B cell (primary cell): ENCODE results near the gene TNP2. TPM values are rescaled to one million over a fixed set of nuclear protein-coding genes. Genes with fewer than 3 reads are reported as not detected.

ENCODE experiments used
- ATAC-seq: fragments of 200-7000 bp; cut with Tn5 transposase; one replicate; pipeline ENCODE4 v1.10.0; 2021; ENCODE audit warnings: low read depth, mild to moderate bottlenecking, moderate number of reproducible peaks, moderate library complexity
- CTCF ChIA-PET: fragments of 350-600 bp; sonication (Branson Sonifier 250); formaldehyde crosslinking; loops from one replicate; lab custom pipeline; 2021; ENCODE audit warnings: antibody characterized with exemption, inconsistent platforms; lab: Charles Lee
- POLR2A ChIA-PET: fragments of 350-600 bp; sonication (Branson Sonifier 250); formaldehyde crosslinking; loops from one replicate; lab custom pipeline; 2021; ENCODE audit warnings: antibody characterized with exemption; lab: Charles Lee
- DNase-seq: peaks from one replicate; pipeline ENCODE4 v3.0.0; 2013
- H2AFZ ChIP-seq: 2 replicates; pipeline ENCODE4 v1.6.1; 2012; ENCODE audit warnings: mild to moderate bottlenecking, low read depth, low read length; ENCODE audit not compliant: insufficient read depth, poor library complexity, severe bottlenecking
- H3K27ac ChIP-seq, 2 donors: 1 replicate in 1 of 2; 2 replicates in 1 of 2; pipeline ENCODE4 v1.5.1; 2012 to 2013; ENCODE audit warnings: low read length in 2 of 2, mild to moderate bottlenecking in 2 of 2, moderate library complexity in 1 of 2
- H3K27me3 ChIP-seq, 4 experiments: fragments of 200-600 bp in 1 of 4; sonication (generic) in 1 of 4; replicated peaks in 1 of 4; 1 replicate in 2 of 4; 2 replicates in 2 of 4; pipeline versions ENCODE4 v1.6.1 to v1.7.0; 2013 to 2016; ENCODE audit warnings: low read length in 3 of 4, mild to moderate bottlenecking in 2 of 4, mixed read lengths in 1 of 4, moderate library complexity in 1 of 4; ENCODE audit not compliant: insufficient read depth in 4 of 4, control insufficient read depth in 3 of 4; ENCODE audit errors: control extremely low read depth in 1 of 4
- H3K36me3 ChIP-seq, 2 experiments: replicated peaks in 1 of 2; 1 replicate in 1 of 2; 2 replicates in 1 of 2; pipeline versions ENCODE4 v1.6.1 to v1.7.1; 2013; ENCODE audit warnings: low read length in 1 of 2; ENCODE audit not compliant: insufficient read depth in 2 of 2, control insufficient read depth in 1 of 2; ENCODE audit errors: control extremely low read depth in 1 of 2, extremely low read depth in 1 of 2
- H3K4me1 ChIP-seq, 2 donors: fragments of 200-600 bp in 1 of 2; sonication (generic) in 1 of 2; 1 replicate in 1 of 2; 2 replicates in 1 of 2; pipeline versions ENCODE4 v1.5.1 to v1.6.1; 2013 to 2017; ENCODE audit warnings: low read length in 2 of 2; ENCODE audit not compliant: control insufficient read depth in 2 of 2, insufficient read depth in 2 of 2
- H3K4me2 ChIP-seq: replicated peaks from 2 replicates; pipeline ENCODE3; 2012; ENCODE audit warnings: mild to moderate bottlenecking, low read depth, low read length; ENCODE audit not compliant: poor library complexity, severe bottlenecking
- H3K4me3 ChIP-seq, 5 experiments: fragments of 200-600 bp in 1 of 5; sonication (generic) in 1 of 5; 1 replicate in 3 of 5; 2 replicates in 2 of 5; pipeline versions ENCODE4 v1.5.1 to v1.7.0; 2011 to 2016; ENCODE audit warnings: low read length in 4 of 5, mild to moderate bottlenecking in 4 of 5, low read depth in 2 of 5, control low read depth in 1 of 5, moderate library complexity in 1 of 5; ENCODE audit not compliant: insufficient read depth in 1 of 5; ENCODE audit errors: control extremely low read depth in 1 of 5, extremely low read depth in 1 of 5
- H3K79me2 ChIP-seq: fragments of 200-600 bp; sonication (generic); one replicate; pipeline ENCODE4 v1.6.0; 2016; ENCODE audit warnings: low read length; ENCODE audit not compliant: control insufficient read depth, insufficient read depth
- H3K9ac ChIP-seq: fragments of 200-600 bp; sonication (generic); 2 replicates; pipeline ENCODE4 v1.6.1; 2017; ENCODE audit warnings: mild to moderate bottlenecking, low read length, moderate library complexity
- H3K9me3 ChIP-seq, 3 donors: one replicate each; pipeline versions ENCODE4 v1.6.1 to v1.7.1; 2013; ENCODE audit warnings: low read length in 2 of 3; ENCODE audit not compliant: control insufficient read depth in 2 of 3, insufficient read depth in 1 of 3; ENCODE audit errors: control extremely low read depth in 1 of 3
- H4K20me1 ChIP-seq: 2 replicates; pipeline ENCODE4 v1.6.0; 2012; ENCODE audit warnings: mild to moderate bottlenecking, low read length; ENCODE audit not compliant: insufficient read depth, control insufficient read depth, poor library complexity, severe bottlenecking
- H3K27ac Mint-ChIP-seq: one replicate; pipeline ENCODE4 v1.8.0; 2021; ENCODE audit warnings: mixed read lengths
- H3K27me3 Mint-ChIP-seq: one replicate; pipeline ENCODE4 v1.8.0; 2021; ENCODE audit warnings: mixed read lengths
- H3K4me1 Mint-ChIP-seq: one replicate; pipeline ENCODE4 v1.8.0; 2021; ENCODE audit warnings: mixed read lengths
- H3K4me3 Mint-ChIP-seq: one replicate; pipeline ENCODE4 v1.8.0; 2021; ENCODE audit warnings: mixed read lengths
- H3K9me3 Mint-ChIP-seq: one replicate; pipeline ENCODE4 v1.8.0; 2022; ENCODE audit warnings: mixed read lengths; ENCODE audit not compliant: insufficient read depth
- CTCF ChIP-seq: fragments of 200-600 bp; IDR thresholded peaks from one replicate; pipeline ENCODE4 v1.8.0; 2022; ENCODE audit warnings: antibody characterized with exemption, mild to moderate bottlenecking
- EZH2 ChIP-seq: IDR thresholded peaks from 2 replicates; pipeline ENCODE4 v1.6.1; 2012; ENCODE audit warnings: borderline replicate concordance, low read depth, mild to moderate bottlenecking, moderate library complexity, low read length; ENCODE audit not compliant: insufficient read depth, poor library complexity, severe bottlenecking
- WGBS: methylation state at CpG from one replicate; pipeline ENCODE4 v1.1.5; 2013; ENCODE audit warnings: missing lambda C conversion rate; ENCODE audit not compliant: insufficient coverage; 5-methylcytosine and 5-hydroxymethylcytosine counted together
- intact Hi-C: fragments of 100-400 bp; cut with micrococcal nuclease; formaldehyde crosslinking; loops from one replicate; pipeline ENCODE4 v1.10.0; 2022
- polyA plus RNA-seq: library from polyadenylated mRNA; depleted of rRNA; stranded (reverse); fragments of >200 nt; gene quantifications from 2 replicates; pipeline ENCODE4 v1.2.3, GENCODE V29; 2012
- total RNA-seq, 2 donors: library from RNA; stranded (reverse); fragments of 120-200 nt in 1 of 2; gene quantifications; 1 replicate in 1 of 2; 2 replicates in 1 of 2; pipeline versions ENCODE4 v1.2.3 to v1.2.4, GENCODE V29; 2013 to 2022

The TNP2 gene
- total and polyA plus RNA-seq, 2 donors (not counting 1 experiment from before 2014, with no cell fraction given): not detected

GRCh38 chr16:11306997-11307638, 38.0 kb upstream of the TNP2 start:
- POLR2A ChIA-PET: interaction anchor here (0.6 to 6.8 kb wide), 4 partner anchors 9 to 63 kb away, joined by 4 to 118 read pairs (median 92); partner anchors contain the start of gene SOCS1
- Mint-ChIP-seq H3K9me3 (no peaks in the 10 kb centered on the region), H3K27me3 (no peaks in the 10 kb centered on the region), H3K4me1 (peaks cover 65% of the 10 kb centered on the region), H3K4me3 (peak overlapping the region; percentile 35), H3K27ac (peak overlapping the region; percentile 56)
- H2AFZ ChIP-seq: no peak overlapping the region
- DNase-seq (no peak), ATAC-seq (no peak)
- no peaks in the 10 kb centered on the region for H3K27me3 ChIP-seq
- no peaks in the 10 kb centered on the region for H3K79me2 ChIP-seq
- no peaks in the 10 kb centered on the region for H3K36me3 ChIP-seq
- H3K4me3 ChIP-seq: no peak overlapping the region
- WGBS: 84% methylated on average over 6 of the region's 7 CpGs
- H3K9ac ChIP-seq: no peak overlapping the region
- intact Hi-C loops: no loop called here
- TF ChIP-seq CTCF (no peak), EZH2 (no peak)
- CTCF ChIA-PET: interaction anchor here (6.7 to 6.9 kb wide), 2 partner anchors 9 to 48 kb away, joined by 77 to 136 read pairs; no protein-coding TSS in a partner anchor
- peaks cover 0 to 24% (median 7%) of the 10 kb centered on the region in 3 donors for H3K9me3 ChIP-seq
- H3K4me2 ChIP-seq: peak overlapping the region; percentile 73
- no peak overlapping the region for H3K27ac ChIP-seq
- H3K4me1 ChIP-seq: peaks cover 59 to 71% of the 10 kb centered on the region in 2 donors
- no peaks in the 10 kb centered on the region for H4K20me1 ChIP-seq

DNA sequence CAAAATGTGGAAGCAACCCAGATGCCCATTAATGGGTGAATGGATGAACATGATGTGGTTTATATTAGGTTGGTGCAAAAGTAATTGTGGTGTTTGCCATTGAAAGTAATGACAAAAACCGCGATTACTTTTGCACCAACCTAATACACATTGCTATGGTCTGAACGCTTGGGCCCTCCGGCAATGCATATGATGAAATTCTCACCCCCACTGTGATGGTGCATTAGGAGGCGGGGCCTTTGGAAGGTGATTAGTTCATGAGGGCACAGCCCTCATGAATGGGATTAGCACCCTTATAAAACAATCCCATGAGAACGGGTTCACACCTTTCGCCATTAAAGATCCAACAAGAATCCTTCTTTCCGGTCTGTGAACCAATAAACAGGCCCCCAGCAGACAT, 37.3 kb upstream of the TNP2 start:
- H3K27me3 Mint-ChIP-seq: no peaks in the 10 kb centered on the region
- POLR2A ChIA-PET: interaction anchor here (6.6 kb wide), 1 partner anchor 8 kb away, joined by 118 read pairs; no protein-coding TSS in a partner anchor
- H3K4me2 ChIP-seq: no peak overlapping the region

More for the DNA sequence above, 37.3 kb upstream of the TNP2 start:
- Histone ChIP-seq H3K9ac (no peak overlapping the region), H3K27ac (no peak overlapping the region), H3K36me3 (no peaks in the 10 kb centered on the region), H2AFZ (no peak overlapping the region), H3K4me3 (no peak overlapping the region), H4K20me1 (no peaks in the 10 kb centered on the region), H3K4me1 (peaks cover 54 to 64% of the 10 kb centered on the region in 2 donors), H3K9me3 (peaks cover 0 to 24% (median 7%) of the 10 kb centered on the region in 3 donors), H3K79me2 (no peaks in the 10 kb centered on the region), H3K27me3 (no peaks in the 10 kb centered on the region)
- no peak for ATAC-seq
- WGBS: 100% methylated on average over 4 of the region's 8 CpGs
- TF ChIP-seq CTCF (no peak), EZH2 (no peak)
- intact Hi-C loops: no loop called here
- no peaks in the 10 kb centered on the region for H3K9me3 Mint-ChIP-seq
- no peak for DNase-seq
- peaks cover 62% of the 10 kb centered on the region for H3K4me1 Mint-ChIP-seq
- no peak overlapping the region for H3K4me3 Mint-ChIP-seq
- CTCF ChIA-PET: no interaction called here
- H3K27ac Mint-ChIP-seq: peak overlapping the region; percentile 32
